HG03066 (cell line): ENCODE data around the gene KIAA1217.
"Not testable (repeated sequence)": the region's sequence is repeated elsewhere in the genome, so short reads cannot be mapped to it uniquely, and the experiment has no call there.

ENCODE experiments used
- ATAC-seq: cut with Tn5 transposase; IDR thresholded peaks from one replicate; pipeline ENCODE4 v1.9.1; 2021; ENCODE audit warnings: low read depth; ENCODE audit not compliant: unreplicated experiment

Gene KIAA1217

GRCh38 chr10:24482713-24483112 lies 273.8 kb downstream of the KIAA1217 start:
- ATAC-seq = not testable (repeated sequence)

DNA sequence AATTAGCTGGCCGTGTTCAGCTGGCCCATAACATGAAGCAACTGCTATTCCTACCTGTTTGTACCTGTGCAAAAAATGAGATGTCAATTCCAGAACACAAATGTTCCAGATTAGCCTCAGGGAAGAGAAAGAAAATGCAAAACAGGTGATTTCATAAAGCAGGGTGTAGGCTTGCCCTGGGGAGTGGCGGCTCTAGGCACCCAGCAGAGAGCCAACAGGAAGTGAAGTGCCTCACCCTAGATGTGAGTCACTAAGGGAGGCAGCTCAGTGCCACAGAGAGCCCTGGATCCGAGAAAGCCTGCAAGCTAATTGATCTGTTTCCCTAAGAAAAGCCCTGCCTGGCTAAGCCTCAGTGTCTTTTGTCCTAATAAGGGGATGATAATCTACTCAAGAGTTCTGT lies 274.8 kb downstream of the KIAA1217 start:
- ATAC-seq = peak; percentile 63

DNA sequence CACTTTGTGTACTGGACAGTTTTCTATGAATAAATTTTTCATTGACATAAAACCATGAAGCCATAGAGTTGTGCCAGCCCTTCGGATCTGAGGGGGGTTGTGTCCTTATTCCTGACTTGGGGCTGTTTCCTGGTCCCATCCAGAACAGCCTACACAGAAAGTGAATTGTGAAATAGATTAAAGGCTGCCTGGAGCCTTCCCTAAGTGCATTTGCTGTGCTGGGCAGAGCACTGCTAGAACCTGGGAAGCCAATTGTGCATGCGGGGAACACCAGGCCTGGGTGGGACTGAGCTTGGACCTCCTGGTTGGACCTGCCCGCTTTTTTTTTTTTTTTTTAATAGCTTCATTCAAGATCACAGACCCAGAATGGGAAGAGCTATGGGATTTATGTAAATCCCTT lies 275.8 kb downstream of the KIAA1217 start:
- ATAC-seq = no peak

DNA sequence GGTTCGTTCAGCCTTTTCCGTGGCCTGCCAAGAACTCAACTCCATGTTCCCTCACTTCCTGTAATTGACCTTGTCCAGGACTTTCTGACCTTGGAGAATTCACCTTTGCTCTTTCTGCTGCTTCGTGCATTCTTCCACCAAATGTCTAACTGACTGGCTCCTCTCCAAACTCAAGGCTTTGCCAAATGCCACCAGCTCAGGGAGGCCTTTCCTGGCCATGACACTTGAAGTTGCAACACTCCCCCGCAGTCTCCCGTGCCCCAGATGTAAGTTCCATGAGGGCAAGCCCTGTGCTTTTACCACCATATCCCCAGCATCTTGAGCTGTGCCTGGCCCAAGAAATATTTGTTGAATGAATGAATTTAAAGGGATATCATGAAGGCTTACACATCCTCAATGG lies 276.4 kb downstream of the KIAA1217 start:
- no peak for ATAC-seq

DNA sequence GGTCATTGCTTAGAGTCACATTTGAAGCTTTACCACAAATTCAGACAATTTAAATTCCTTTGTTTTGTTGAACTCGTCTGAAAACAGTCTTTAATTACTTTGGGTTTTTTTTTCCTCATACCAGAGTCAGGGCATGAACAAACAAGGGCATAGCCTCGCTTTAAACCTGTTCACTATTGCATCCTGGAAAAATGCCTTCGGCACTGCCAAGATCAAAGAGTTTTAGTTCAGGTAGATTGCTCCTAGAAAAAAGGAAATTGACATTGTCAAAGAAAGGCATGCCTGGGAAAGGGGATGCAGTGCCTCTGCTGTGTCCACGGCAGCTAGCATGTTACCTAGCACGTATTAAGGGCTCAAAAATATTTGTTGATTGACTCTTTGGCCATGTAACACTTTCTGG lies 279.7 kb downstream of the KIAA1217 start:
- no peak for ATAC-seq

- ATAC-seq = no peak
These were observed 284.2 kb downstream of the KIAA1217 start for GRCh38 chr10:24493165-24493564.

DNA sequence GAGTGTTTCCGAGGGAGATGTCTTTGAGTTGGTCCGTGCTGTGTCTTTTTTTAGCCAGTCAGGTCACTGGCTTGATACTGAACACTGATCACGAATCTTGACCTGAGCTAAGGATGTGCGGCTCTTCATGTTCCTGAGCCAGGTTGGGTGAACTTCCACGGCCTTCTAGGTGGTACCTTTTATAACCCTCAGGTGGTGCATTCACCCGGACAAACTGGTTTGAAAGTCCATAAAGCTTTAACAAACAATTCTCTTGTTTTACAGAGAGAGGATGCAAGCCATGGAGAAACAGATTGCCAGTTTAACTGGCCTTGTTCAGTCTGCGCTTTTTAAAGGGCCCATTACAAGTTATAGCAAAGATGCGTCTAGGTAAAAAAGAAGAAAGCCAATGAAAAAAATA lies 285.3 kb downstream of the KIAA1217 start:
- no peak for ATAC-seq

- ATAC-seq = no peak
These were observed 285.8 kb downstream of the KIAA1217 start for GRCh38 chr10:24494777-24495176.

GRCh38 chr10:24495666-24496460 lies 286.9 kb downstream of the KIAA1217 start:
- ATAC-seq = no peak

DNA sequence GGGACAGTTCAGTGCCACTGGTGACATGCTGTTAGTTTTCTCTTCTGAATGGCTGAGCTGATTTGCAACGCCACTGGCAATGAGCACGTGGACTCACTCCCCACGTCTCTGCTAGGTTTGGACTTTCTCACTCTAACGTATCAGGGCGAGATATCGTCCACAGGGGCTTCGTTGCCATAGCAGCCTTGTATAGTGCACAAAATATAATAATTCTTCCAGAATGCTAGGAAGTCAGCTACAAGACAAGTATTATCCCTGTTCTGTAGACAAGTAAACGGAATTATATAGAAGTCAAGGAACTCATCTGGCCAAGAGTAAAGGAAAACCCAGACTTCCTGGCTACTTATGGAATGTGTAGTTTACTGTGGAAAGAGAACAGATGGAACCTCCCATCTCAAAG lies 288.0 kb downstream of the KIAA1217 start:
- ATAC-seq = no peak

GRCh38 chr10:24501056-24501711 lies 292.2 kb downstream of the KIAA1217 start:
- no peak for ATAC-seq

DNA sequence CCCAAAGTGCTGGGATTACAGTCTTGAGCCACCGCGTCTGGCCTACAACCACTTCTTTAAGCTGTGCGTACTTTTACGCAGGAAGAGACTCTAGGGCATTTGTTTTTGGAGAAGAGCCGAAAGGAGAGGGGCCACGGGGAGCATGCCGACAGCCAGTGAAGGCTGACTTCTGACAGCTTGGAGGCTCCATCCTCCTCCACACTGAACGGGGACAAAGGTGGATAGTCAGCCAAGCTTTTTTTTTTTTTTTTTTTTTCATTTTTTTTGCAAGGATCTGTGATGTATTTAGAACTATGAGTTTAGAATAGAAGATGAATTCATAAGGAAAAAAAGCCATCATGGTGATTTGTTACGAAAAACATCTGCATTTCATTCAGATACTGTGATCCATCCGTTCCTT lies 293.1 kb downstream of the KIAA1217 start:
- no peak for ATAC-seq

GRCh38 chr10:24502801-24503460 lies 294.0 kb downstream of the KIAA1217 start:
- ATAC-seq = no peak

GRCh38 chr10:24503461-24504320 lies 294.8 kb downstream of the KIAA1217 start:
- ATAC-seq = no peak

GRCh38 chr10:24505759-24506158 lies 296.8 kb downstream of the KIAA1217 start:
- ATAC-seq = no peak

DNA sequence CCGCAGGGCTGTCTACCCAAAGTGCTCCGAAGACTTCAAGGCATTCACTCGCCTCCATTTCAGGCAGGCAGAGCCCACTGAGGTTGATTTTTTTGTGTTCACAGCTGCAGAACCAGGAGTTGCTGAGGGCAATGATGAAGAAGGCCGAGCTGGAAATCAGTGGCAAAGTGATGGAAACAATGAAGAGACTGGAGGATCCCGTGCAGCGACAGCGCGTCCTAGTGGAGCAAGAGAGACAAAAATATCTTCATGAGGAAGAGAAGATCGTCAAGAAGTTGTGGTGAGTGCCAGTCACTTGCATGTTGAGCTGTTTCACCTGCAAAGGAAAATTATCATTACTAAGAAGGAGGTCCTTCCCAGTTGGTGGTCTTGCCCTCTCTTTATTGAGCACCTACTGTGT lies 304.2 kb downstream of the KIAA1217 start:
- no peak for ATAC-seq

- ATAC-seq = no peak
These were observed 306.5 kb downstream of the KIAA1217 start for GRCh38 chr10:24515481-24515880.

- no peak for ATAC-seq
These were observed 309.5 kb downstream of the KIAA1217 start for GRCh38 chr10:24518411-24518810.

GRCh38 chr10:24518981-24519597 lies 310.2 kb downstream of the KIAA1217 start:
- ATAC-seq = no peak

DNA sequence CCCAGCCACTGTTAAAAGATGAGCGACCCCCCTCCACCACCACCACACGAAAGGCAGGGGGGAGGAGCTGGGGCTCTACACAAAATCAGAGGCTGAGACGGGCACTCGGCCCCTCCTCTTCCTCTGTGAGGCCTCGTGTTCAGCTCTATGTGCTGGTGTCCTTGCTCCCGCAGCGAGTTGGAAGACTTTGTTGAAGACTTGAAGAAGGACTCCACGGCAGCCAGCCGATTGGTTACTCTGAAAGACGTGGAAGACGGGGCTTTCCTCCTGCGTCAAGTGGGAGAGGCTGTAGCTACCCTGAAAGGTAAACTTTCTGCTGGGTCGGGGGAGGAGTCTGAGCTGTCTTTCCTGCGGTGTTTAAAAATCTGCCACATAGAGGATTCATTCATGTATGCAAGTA lies 311.0 kb downstream of the KIAA1217 start:
- ATAC-seq = no peak
